ENCODE data around the gene PTPRA. TPM values are rescaled to one million over a fixed set of nuclear protein-coding genes. Genes with fewer than 3 reads are reported as not detected.

The PTPRA gene
- total and polyA plus RNA-seq, 10 of the 15 experiments (the other 5 are each of a cell fraction or from before 2014, with no cell fraction given): 3.9 to 62.1 (median 34.6) TPM

GRCh38 chr20:2995796-2996195 lies 122.5 kb downstream of the PTPRA start:
- POLR2A ChIA-PET: no interaction called here
- Histone ChIP-seq H4K20me1 (ENCODE audit: control insufficient read depth, insufficient read depth) (no peaks in the 10 kb centered on the region), H3K9me3 (replicated peaks; ENCODE audit: control insufficient read depth, insufficient read depth, low read length) (no peaks in the 10 kb centered on the region), H3K27ac (ENCODE audit: control insufficient read depth, insufficient read depth) (no peak overlapping the region), H3K4me1 (ENCODE audit: control insufficient read depth, insufficient read depth, low read length) (no peaks in the 10 kb centered on the region), H3K36me3 (ENCODE audit: control insufficient read depth in 2 of 2, insufficient read depth in 2 of 2, low read length in 1 of 2) (peaks cover 2 to 15% of the 10 kb centered on the region in 2 experiments; a peak in 3 of 4 replicates), H2AFZ (ENCODE audit: control insufficient read depth, low read depth, low read length) (no peak overlapping the region), H3K4me3 (no peak overlapping the region), H3K27me3 (replicated peaks in 1 of 2; ENCODE audit: control insufficient read depth in 2 of 2, insufficient read depth in 2 of 2, low read length in 1 of 2) (no peaks in the 10 kb centered on the region), H3K4me2 (ENCODE audit: control insufficient read depth, insufficient read depth) (no peak overlapping the region), H3K9ac (ENCODE audit: control insufficient read depth, insufficient read depth, low read length) (no peak overlapping the region), H3K79me2 (ENCODE audit: control insufficient read depth, insufficient read depth, low read length) (no peaks in the 10 kb centered on the region)
- FAIRE-seq: no peak
- intact Hi-C loops (cut with micrococcal nuclease; ENCODE audit: unreplicated experiment) (no loop called here), in situ Hi-C loops (cut with MboI) (no loop called here)
- no peak for DNase-seq (ENCODE audit: low read depth, low spot score)
- SMC1A ChIA-PET (ENCODE audit: uncharacterized antibody, unreplicated experiment): interaction anchor here (1.3 to 1.5 kb wide), 2 partner anchors 10 to 11 kb away, joined by 4 to 5 read pairs; no protein-coding TSS in a partner anchor
- no peak for TF ChIP-seq ZNF384 (IDR thresholded peaks at IDR 0.05; ENCODE audit: borderline replicate concordance, low read depth, low read length)
- TF ChIP-seq MAX (IDR thresholded peaks at IDR 0.05; ENCODE audit: low read depth, low read length): no peak
- TF ChIP-seq HSF1 (IDR thresholded peaks at IDR 0.05; ENCODE audit: low read depth, low read length): no peak
- no peak for TF ChIP-seq NFXL1 (IDR thresholded peaks at IDR 0.05; ENCODE audit: borderline replicate concordance)
- TF ChIP-seq YY1 (IDR thresholded peaks at IDR 0.05; ENCODE audit: low read depth, low read length): no peak
- TF ChIP-seq ESRRA (IDR thresholded peaks at IDR 0.05; ENCODE audit: low read length): no peak
- TF ChIP-seq SMC3 (IDR thresholded peaks at IDR 0.05; ENCODE audit: borderline replicate concordance, low read length): no peak
- TF ChIP-seq KLF5 (IDR thresholded peaks at IDR 0.05; ENCODE audit: partially characterized antibody): no peak
- TF ChIP-seq CEBPZ (IDR thresholded peaks at IDR 0.05; ENCODE audit: low read depth, low read length): no peak
- TF ChIP-seq ATF7 (IDR thresholded peaks at IDR 0.05; ENCODE audit: low read depth): no peak
- no peak for TF ChIP-seq PRDM15 (CRISPR knock-in tag; IDR thresholded peaks at IDR 0.05)
- no peak for TF ChIP-seq TAF1 (IDR thresholded peaks at IDR 0.05; ENCODE audit: borderline replicate concordance, low read depth, low read length)
- TF ChIP-seq MTA3 (IDR thresholded peaks at IDR 0.05; ENCODE audit: borderline replicate concordance, low read length): no peak
- no peak for TF ChIP-seq E2F4 (IDR thresholded peaks at IDR 0.05; ENCODE audit: low read depth, low read length)
- no TSS peak for BruUV-seq (replicated peaks)
- RAD21 ChIA-PET (ENCODE audit: unreplicated experiment): no interaction called here
- WGBS (ENCODE audit: insufficient coverage, insufficient replicate concordance, low lambda C conversion rate, missing lambda C conversion rate): 61% methylated on average over 2 of the region's 2 CpGs
- CTCF ChIA-PET: no interaction called here
- no peak for ATAC-seq
